Esophagus muscularis mucosa (tissue), 4 donors: ENCODE results near the gene SEMA5B.

Experiments
- EP300 ChIP-seq: sonication (generic); formaldehyde crosslinking; IDR thresholded peaks from one replicate; pipeline ENCODE4 v1.6.1; 2017; ENCODE audit warnings: antibody characterized with exemption
- POLR2A ChIP-seq: fragments of 450-650 bp; IDR thresholded peaks from one replicate; pipeline ENCODE4 v1.6.1; 2017; ENCODE audit warnings: antibody characterized with exemption, moderate library complexity, mild to moderate bottlenecking, low read depth
- POLR2AphosphoS5 ChIP-seq, 2 donors: sonication (generic); formaldehyde crosslinking; IDR thresholded peaks; one replicate each; pipeline ENCODE4 v1.6.1; 2017; ENCODE audit warnings: antibody characterized with exemption in 2 of 2
- TF ChIP-seq, protein P1 (sequence below), 3 experiments: fragments of 200-600 bp in 2 of 3; fragments of 450-650 bp in 1 of 3; sonication (generic) in 2 of 3; IDR thresholded peaks; one replicate each; pipeline ENCODE4 v1.5.1; 2017 to 2019; ENCODE audit warnings: antibody characterized with exemption in 3 of 3, mild to moderate bottlenecking in 2 of 3, moderate library complexity in 1 of 3

DNA sequence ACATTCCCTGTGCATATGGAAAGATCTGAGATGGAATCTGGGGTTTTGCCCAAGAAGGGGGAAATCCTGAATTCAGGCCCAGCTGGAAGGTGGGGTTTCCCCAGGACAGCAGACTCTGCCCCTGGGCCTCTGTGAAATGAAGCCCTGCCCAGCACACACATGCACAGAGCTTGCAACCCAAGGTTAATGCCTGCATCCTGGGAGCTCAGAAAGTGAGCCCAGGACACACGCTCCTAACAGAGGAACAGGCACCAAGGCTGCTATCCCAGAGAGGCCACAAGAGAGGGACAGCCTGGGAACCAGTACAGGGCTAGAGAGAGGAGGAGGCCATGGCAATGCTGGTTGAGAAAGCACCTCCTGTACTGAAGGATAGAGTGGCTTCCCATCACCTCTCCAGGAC, 16.1 kb downstream of the SEMA5B start:
- TF ChIP-seq POLR2AphosphoS5 (IDR thresholded peaks at IDR 0.05): no peak
- TF ChIP-seq, protein P1, sequence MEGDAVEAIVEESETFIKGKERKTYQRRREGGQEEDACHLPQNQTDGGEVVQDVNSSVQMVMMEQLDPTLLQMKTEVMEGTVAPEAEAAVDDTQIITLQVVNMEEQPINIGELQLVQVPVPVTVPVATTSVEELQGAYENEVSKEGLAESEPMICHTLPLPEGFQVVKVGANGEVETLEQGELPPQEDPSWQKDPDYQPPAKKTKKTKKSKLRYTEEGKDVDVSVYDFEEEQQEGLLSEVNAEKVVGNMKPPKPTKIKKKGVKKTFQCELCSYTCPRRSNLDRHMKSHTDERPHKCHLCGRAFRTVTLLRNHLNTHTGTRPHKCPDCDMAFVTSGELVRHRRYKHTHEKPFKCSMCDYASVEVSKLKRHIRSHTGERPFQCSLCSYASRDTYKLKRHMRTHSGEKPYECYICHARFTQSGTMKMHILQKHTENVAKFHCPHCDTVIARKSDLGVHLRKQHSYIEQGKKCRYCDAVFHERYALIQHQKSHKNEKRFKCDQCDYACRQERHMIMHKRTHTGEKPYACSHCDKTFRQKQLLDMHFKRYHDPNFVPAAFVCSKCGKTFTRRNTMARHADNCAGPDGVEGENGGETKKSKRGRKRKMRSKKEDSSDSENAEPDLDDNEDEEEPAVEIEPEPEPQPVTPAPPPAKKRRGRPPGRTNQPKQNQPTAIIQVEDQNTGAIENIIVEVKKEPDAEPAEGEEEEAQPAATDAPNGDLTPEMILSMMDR (IDR thresholded peaks at IDR 0.05): no peak
- no peak for TF ChIP-seq POLR2A
- TF ChIP-seq EP300: no peak
